ENCODE results near the gene DNAJA1. TPM values are rescaled to one million over a fixed set of nuclear protein-coding genes. Genes with fewer than 3 reads are reported as not detected.
"Not testable (repeated sequence)": the region's sequence is repeated elsewhere in the genome, so short reads cannot be mapped to it uniquely, and the experiment has no call there.

Gene DNAJA1
- total RNA-seq, 4 donors from 2014 or later = 58.1 to 81.6 (median 72.3) TPM

- Histone ChIP-seq H3K4me1 (no peaks in the 10 kb centered on the region), H3K27me3 (no peaks in the 10 kb centered on the region), H3K9me3 (no peaks in the 10 kb centered on the region), H3K4me3 (no peak overlapping the region), H3K36me3 (peaks cover 4 to 67% (median 20%) of the 10 kb centered on the region in 3 donors), H3K27ac (no peak overlapping the region)
- no peak for DNase-seq (ENCODE audit: low spot score in 2 of 2)
- WGBS, 2 donors = 65 to 70% methylated on average over 3 of the region's 3 CpGs
- no peak for TF ChIP-seq EP300 (IDR thresholded peaks at IDR 0.05)
- TF ChIP-seq CTCF (IDR thresholded peaks at IDR 0.05) = no peak
- TF ChIP-seq POLR2A (IDR thresholded peaks at IDR 0.05) = no peak
Measured at GRCh38 chr9:32992595-32993238, 32.4 kb upstream of the DNAJA1 start.

GRCh38 chr9:33000682-33001055 is 24.4 kb upstream of the DNAJA1 start:
- WGBS, 2 donors = 10 to 16% methylated on average over 12 of the region's 12 CpGs
- H3K4me3 ChIP-seq = peak overlapping the region; percentile 78 to 96 (median 86)
- not testable (repeated sequence) for H3K9me3 ChIP-seq; DNase-seq (ENCODE audit: low spot score in 2 of 2); H3K27me3 ChIP-seq
- H3K36me3 ChIP-seq = peaks cover 0 to 20% (median 7%) of the 10 kb centered on the region in 3 donors
- peak overlapping the region; percentile 85 to 94 (median 90) for H3K27ac ChIP-seq
- peaks cover 0 to 27% (median 6%) of the 10 kb centered on the region in 4 donors for H3K4me1 ChIP-seq

GRCh38 chr9:33005335-33005734 is 19.7 kb upstream of the DNAJA1 start:
- not testable (repeated sequence) for H3K27ac ChIP-seq; H3K9me3 ChIP-seq; H3K36me3 ChIP-seq; H3K27me3 ChIP-seq; DNase-seq (ENCODE audit: low spot score in 2 of 2); H3K4me3 ChIP-seq
- H3K4me1 ChIP-seq = peaks cover 0 to 12% (median 2%) of the 10 kb centered on the region in 4 donors

GRCh38 chr9:33007755-33008154 is 17.3 kb upstream of the DNAJA1 start:
- WGBS, 2 donors = 85 to 89% methylated on average over 4 of the region's 4 CpGs
- TF ChIP-seq CTCF (IDR thresholded peaks at IDR 0.05) (no peak), EP300 (IDR thresholded peaks at IDR 0.05) (no peak), POLR2A (IDR thresholded peaks at IDR 0.05) (no peak)

DNA sequence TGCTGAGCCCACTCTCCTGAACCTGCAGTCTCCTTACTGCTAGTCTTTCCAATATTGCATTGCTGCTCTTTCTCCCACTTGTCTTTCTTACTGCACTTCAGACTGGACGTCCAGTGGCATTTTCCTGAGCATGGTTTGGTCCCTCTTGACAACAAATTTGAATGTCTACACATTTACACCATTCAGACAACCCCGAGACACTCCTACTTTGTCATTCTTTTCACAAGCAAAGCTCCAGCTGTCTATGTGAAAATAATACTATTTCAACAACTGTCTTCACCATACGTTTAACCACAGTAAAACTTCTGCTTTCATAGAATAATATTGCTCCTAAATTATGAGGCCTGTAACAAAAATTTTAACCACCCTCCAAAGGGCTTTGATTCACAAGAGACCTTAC is 13.2 kb upstream of the DNAJA1 start:
- H3K36me3 ChIP-seq = no peaks in the 10 kb centered on the region
- TF ChIP-seq EP300 (IDR thresholded peaks at IDR 0.05) (no peak), POLR2A (IDR thresholded peaks at IDR 0.05) (no peak), CTCF (IDR thresholded peaks at IDR 0.05) (no peak)
- no peak overlapping the region for H3K27ac ChIP-seq
- H3K27me3 ChIP-seq = no peaks in the 10 kb centered on the region
- H3K4me3 ChIP-seq = no peak overlapping the region
- no peaks in the 10 kb centered on the region for H3K4me1 ChIP-seq
- H3K9me3 ChIP-seq = no peaks in the 10 kb centered on the region
- DNase-seq (ENCODE audit: low spot score in 2 of 2) = no peak
- WGBS, 2 donors = 80 to 81% methylated on average over 3 of the region's 3 CpGs

More at GRCh38 chr9:33007755-33008154, 17.3 kb upstream of the DNAJA1 start:
- no peaks in the 10 kb centered on the region for H3K9me3 ChIP-seq
- no peaks in the 10 kb centered on the region for H3K36me3 ChIP-seq
- no peaks in the 10 kb centered on the region for H3K27me3 ChIP-seq
- no peaks in the 10 kb centered on the region for H3K4me1 ChIP-seq
- H3K27ac ChIP-seq = no peak overlapping the region
- no peak overlapping the region for H3K4me3 ChIP-seq
- DNase-seq (ENCODE audit: low spot score in 2 of 2) = no peak

DNA sequence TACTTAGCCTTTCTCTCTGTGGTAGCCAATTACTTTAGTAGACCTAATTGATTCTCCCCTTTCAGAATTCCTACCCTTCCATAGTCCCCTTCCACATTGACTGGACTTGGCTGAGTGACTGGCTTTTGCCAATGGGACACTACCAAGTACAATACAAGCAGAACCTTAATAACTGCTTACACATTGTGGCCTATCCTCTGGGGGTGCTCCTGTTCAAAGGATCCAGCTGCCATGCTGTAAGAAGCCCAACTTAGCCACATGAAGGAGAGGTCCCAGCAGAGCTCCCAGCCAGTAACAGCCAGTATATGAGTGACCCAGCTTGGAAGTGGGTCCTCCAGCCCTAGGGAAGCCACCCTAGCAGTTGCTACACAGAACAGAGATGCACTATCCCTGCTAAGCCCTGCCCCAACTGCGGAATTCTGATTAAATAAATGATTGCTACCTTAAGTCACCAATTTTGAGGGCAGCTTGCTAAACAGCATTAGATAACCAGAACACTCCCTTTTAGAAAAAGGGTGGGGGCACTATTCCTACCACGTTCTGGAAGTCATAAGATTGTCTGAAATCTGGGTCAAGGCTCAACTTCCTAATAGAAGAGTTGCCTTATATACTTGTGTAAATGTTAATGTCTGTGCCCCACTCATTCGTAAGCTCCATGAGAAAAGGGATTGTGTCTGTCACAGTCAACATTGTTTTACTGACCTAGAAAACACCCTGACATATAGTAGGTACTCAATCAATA is 12.6 kb upstream of the DNAJA1 start:
- no peak overlapping the region for H3K4me3 ChIP-seq
- TF ChIP-seq EP300 (IDR thresholded peaks at IDR 0.05) (no peak), CTCF (IDR thresholded peaks at IDR 0.05) (no peak), POLR2A (IDR thresholded peaks at IDR 0.05) (no peak)
- 73 to 77% methylated on average over 3 of the region's 3 CpGs for WGBS, 2 donors
- H3K27me3 ChIP-seq = no peaks in the 10 kb centered on the region
- no peaks in the 10 kb centered on the region for H3K4me1 ChIP-seq
- H3K27ac ChIP-seq = no peak overlapping the region
- DNase-seq (ENCODE audit: low spot score in 2 of 2) = no peak
- no peaks in the 10 kb centered on the region for H3K9me3 ChIP-seq
- no peaks in the 10 kb centered on the region for H3K36me3 ChIP-seq
